ENCODE results near the gene SMS. TPM values are rescaled to one million over a fixed set of nuclear protein-coding genes. Genes with fewer than 3 reads are reported as not detected.

SMS gene
- total and polyA plus RNA-seq, 4 donors: 47.5 to 55.9 (median 52.3) TPM

DNA sequence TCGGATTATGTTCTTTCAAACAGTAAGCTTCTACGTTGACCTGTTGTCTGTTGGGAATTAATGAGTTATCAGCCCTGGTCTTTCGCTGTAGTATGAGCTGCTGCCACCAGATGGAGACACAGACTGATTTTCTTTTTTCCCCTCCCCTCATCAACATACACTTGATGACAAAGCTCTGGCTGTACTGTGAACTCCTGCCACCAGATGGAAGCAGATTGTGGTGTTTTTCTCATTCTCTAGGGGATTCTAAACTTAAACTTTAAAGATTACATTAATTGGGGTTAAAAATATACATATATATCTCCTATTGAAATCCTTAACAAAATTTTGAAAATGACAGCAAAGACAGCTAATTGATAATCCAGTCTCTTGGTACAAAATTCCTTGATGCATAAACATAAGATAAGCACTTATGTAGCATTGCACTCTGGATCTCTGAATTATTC, 44.8 kb downstream of the SMS start:
- no peak overlapping the region for H3K4me3 ChIP-seq
- H3K9ac ChIP-seq (ENCODE audit: insufficient read depth in 1 of 2, low read length in 2 of 2): no peak overlapping the region
- H3K4me1 ChIP-seq (ENCODE audit: control insufficient read depth in 5 of 5, insufficient read depth in 5 of 5, low read length in 5 of 5): peaks cover 0 to 12% (median 0%) of the 10 kb centered on the region in 5 donors
- H3K27me3 ChIP-seq (ENCODE audit: control insufficient read depth in 3 of 3, insufficient read depth in 3 of 3, low read length in 2 of 3): no peaks in the 10 kb centered on the region
- TF ChIP-seq, protein P1, sequence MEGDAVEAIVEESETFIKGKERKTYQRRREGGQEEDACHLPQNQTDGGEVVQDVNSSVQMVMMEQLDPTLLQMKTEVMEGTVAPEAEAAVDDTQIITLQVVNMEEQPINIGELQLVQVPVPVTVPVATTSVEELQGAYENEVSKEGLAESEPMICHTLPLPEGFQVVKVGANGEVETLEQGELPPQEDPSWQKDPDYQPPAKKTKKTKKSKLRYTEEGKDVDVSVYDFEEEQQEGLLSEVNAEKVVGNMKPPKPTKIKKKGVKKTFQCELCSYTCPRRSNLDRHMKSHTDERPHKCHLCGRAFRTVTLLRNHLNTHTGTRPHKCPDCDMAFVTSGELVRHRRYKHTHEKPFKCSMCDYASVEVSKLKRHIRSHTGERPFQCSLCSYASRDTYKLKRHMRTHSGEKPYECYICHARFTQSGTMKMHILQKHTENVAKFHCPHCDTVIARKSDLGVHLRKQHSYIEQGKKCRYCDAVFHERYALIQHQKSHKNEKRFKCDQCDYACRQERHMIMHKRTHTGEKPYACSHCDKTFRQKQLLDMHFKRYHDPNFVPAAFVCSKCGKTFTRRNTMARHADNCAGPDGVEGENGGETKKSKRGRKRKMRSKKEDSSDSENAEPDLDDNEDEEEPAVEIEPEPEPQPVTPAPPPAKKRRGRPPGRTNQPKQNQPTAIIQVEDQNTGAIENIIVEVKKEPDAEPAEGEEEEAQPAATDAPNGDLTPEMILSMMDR (IDR thresholded peaks at IDR 0.05; ENCODE audit: control extremely low read depth, extremely low read depth): peak; percentile 94
- ATAC-seq (ENCODE audit: insufficient read depth, low FRiP score): peak; percentile 94
- H3K27ac ChIP-seq (ENCODE audit: low read depth in 1 of 2, low read length in 1 of 2): no peak overlapping the region
- peak; percentile 78 to 89 (median 83) for DNase-seq
- H3K36me3 ChIP-seq (ENCODE audit: control insufficient read depth in 4 of 4, insufficient read depth in 4 of 4, low read length in 4 of 4): peaks cover 0 to 11% (median 0%) of the 10 kb centered on the region in 4 donors
- WGBS, 2 donors: 14 to 17% methylated on average over 3 of the region's 3 CpGs
- H3K9me3 ChIP-seq (ENCODE audit: control insufficient read depth in 4 of 4, insufficient read depth in 3 of 4, low read length in 3 of 4): no peaks in the 10 kb centered on the region

DNA sequence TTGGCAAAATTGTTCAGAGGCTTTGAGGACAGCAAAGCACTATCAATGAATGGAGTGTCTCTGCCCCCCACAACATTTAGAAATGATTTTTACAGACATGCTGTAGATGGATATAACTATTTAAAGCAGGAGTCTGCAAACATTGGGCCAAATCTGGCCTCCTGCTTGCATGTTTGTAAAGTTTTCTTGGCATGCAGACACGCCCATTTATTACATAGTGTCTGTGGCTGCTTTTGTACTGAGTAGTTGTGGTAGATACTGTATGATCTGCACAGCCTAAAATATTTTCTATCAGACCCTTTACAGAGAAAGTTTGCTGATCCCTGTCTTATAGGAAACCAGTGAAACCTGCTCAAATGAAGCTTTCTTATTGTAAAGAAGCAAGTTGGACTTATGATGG, 46.1 kb downstream of the SMS start:
- no peak for ATAC-seq (ENCODE audit: insufficient read depth, low FRiP score)
- no peak overlapping the region for H3K4me3 ChIP-seq
- TF ChIP-seq, protein P1 (IDR thresholded peaks at IDR 0.05; ENCODE audit: control extremely low read depth, extremely low read depth): no peak
- H3K9ac ChIP-seq (ENCODE audit: insufficient read depth in 1 of 2, low read length in 2 of 2): no peak overlapping the region
- 49 to 94% methylated on average over 1 of the region's 1 CpG for WGBS, 2 donors
- peaks cover 0 to 11% (median under 1%) of the 10 kb centered on the region in 4 donors for H3K36me3 ChIP-seq (ENCODE audit: control insufficient read depth in 4 of 4, insufficient read depth in 4 of 4, low read length in 4 of 4)
- no peaks in the 10 kb centered on the region for H3K9me3 ChIP-seq (ENCODE audit: control insufficient read depth in 4 of 4, insufficient read depth in 3 of 4, low read length in 3 of 4)
- H3K4me1 ChIP-seq (ENCODE audit: control insufficient read depth in 5 of 5, insufficient read depth in 5 of 5, low read length in 5 of 5): peaks cover 0 to 12% (median 0%) of the 10 kb centered on the region in 5 donors
- H3K27ac ChIP-seq (ENCODE audit: low read depth in 1 of 2, low read length in 1 of 2): no peak overlapping the region
- H3K27me3 ChIP-seq (ENCODE audit: control insufficient read depth in 3 of 3, insufficient read depth in 3 of 3, low read length in 2 of 3): peaks cover 0 to 1% (median 0%) of the 10 kb centered on the region in 3 donors
- peak in 1 of 3 donors; percentile 37 for DNase-seq

DNA sequence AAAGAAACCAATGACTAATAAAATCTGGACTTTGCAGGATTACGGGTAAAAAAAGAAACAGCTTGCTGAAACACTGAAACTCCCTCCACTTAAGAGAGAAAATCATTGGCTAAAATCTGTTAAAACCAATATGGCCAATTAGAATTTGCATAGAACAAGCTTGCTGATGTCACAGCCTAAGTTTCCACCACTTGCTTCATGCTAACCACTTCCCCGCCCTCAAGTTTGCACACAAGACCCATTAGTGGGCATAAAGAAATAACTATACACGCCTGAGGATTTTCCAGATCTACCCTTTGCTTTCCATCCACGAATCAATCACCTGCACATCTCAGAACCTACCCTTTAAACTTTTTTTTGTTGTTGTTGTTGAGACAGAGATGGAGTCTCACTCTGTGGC, 48.9 kb downstream of the SMS start:
- no peaks in the 10 kb centered on the region for H3K9me3 ChIP-seq (ENCODE audit: control insufficient read depth in 4 of 4, insufficient read depth in 3 of 4, low read length in 3 of 4)
- H3K4me1 ChIP-seq (ENCODE audit: control insufficient read depth in 5 of 5, insufficient read depth in 5 of 5, low read length in 5 of 5): peaks cover 0 to 5% (median 0%) of the 10 kb centered on the region in 5 donors
- no peak overlapping the region for H3K9ac ChIP-seq (ENCODE audit: insufficient read depth in 1 of 2, low read length in 2 of 2)
- 67 to 70% methylated on average over 4 of the region's 4 CpGs for WGBS, 2 donors
- no peak overlapping the region for H3K27ac ChIP-seq (ENCODE audit: low read depth in 1 of 2, low read length in 1 of 2)
- H3K4me3 ChIP-seq: no peak overlapping the region
- TF ChIP-seq, protein P1 (IDR thresholded peaks at IDR 0.05; ENCODE audit: control extremely low read depth, extremely low read depth): no peak
- no peak for ATAC-seq (ENCODE audit: insufficient read depth, low FRiP score)
- peaks cover 0 to 11% (median 1%) of the 10 kb centered on the region in 4 donors for H3K36me3 ChIP-seq (ENCODE audit: control insufficient read depth in 4 of 4, insufficient read depth in 4 of 4, low read length in 4 of 4)
- no peak for DNase-seq
- H3K27me3 ChIP-seq (ENCODE audit: control insufficient read depth in 3 of 3, insufficient read depth in 3 of 3, low read length in 2 of 3): peaks cover 0 to 3% (median 0%) of the 10 kb centered on the region in 3 donors

DNA sequence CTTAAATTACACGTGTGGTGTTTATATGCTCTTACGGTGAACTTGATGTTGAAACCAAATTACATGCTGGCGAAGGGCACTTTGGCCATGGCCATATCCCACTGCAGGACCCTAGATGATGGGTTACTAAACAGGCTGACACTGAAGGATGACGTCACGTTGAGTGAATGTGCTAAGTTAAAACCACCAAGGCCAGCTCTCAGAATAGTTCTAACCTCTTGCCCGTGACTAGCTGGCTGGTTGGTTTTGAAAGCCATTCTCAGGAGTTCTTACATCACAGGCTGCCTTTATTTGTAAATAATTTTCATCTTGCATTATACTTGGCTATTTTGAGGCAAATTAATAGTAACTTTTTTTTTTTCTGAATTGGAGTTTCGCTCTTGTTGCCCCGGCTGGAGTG, 50.3 kb downstream of the SMS start:
- H3K27ac ChIP-seq (ENCODE audit: low read depth in 1 of 2, low read length in 1 of 2): no peak overlapping the region
- WGBS, 2 donors: 59 to 80% methylated on average over 8 of the region's 8 CpGs

More for the DNA sequence above, 50.3 kb downstream of the SMS start:
- H3K9me3 ChIP-seq (ENCODE audit: control insufficient read depth in 4 of 4, insufficient read depth in 3 of 4, low read length in 3 of 4): no peaks in the 10 kb centered on the region
- H3K27me3 ChIP-seq (ENCODE audit: control insufficient read depth in 3 of 3, insufficient read depth in 3 of 3, low read length in 2 of 3): peaks cover 0 to 3% (median 3%) of the 10 kb centered on the region in 3 donors
- ATAC-seq (ENCODE audit: insufficient read depth, low FRiP score) (no peak), DNase-seq (no peak)
- H3K36me3 ChIP-seq (ENCODE audit: control insufficient read depth in 4 of 4, insufficient read depth in 4 of 4, low read length in 4 of 4): peaks cover 0 to 11% (median 1%) of the 10 kb centered on the region in 4 donors
- no peak overlapping the region for H3K4me3 ChIP-seq
- no peaks in the 10 kb centered on the region for H3K4me1 ChIP-seq (ENCODE audit: control insufficient read depth in 5 of 5, insufficient read depth in 5 of 5, low read length in 5 of 5)
- TF ChIP-seq, protein P1 (IDR thresholded peaks at IDR 0.05; ENCODE audit: control extremely low read depth, extremely low read depth): no peak
- no peak overlapping the region for H3K9ac ChIP-seq (ENCODE audit: insufficient read depth in 1 of 2, low read length in 2 of 2)

Data from lung (tissue), 12 donors.